CD4-positive, alpha-beta T cell treated with Interleukin-2 at 100 ng/mL for 4 hours (primary cell): ENCODE data around the gene MICU2.
"Not testable (repeated sequence)": the region's sequence is repeated elsewhere in the genome, so short reads cannot be mapped to it uniquely, and the experiment has no call there.

Experiments used
- DNase-seq: peaks from one replicate; pipeline ENCODE4 v3.0.0-alpha.2; 2020; ENCODE audit warnings: low spot score

The MICU2 gene

GRCh38 chr13:21594715-21595545 lies 9.0 kb downstream of the MICU2 start:
- DNase-seq, result no peak

GRCh38 chr13:21590665-21591456 lies 13.1 kb downstream of the MICU2 start:
- not testable (repeated sequence) for DNase-seq

- no peak for DNase-seq
Measured at GRCh38 chr13:21590231-21590630, 13.7 kb downstream of the MICU2 start.

- DNase-seq, result not testable (repeated sequence)
Measured at GRCh38 chr13:21589510-21589909, 14.5 kb downstream of the MICU2 start.

- DNase-seq, result not testable (repeated sequence)
Measured at GRCh38 chr13:21588411-21588810, 15.6 kb downstream of the MICU2 start.

GRCh38 chr13:21584973-21585592 lies 18.9 kb downstream of the MICU2 start:
- no peak for DNase-seq

GRCh38 chr13:21583478-21583877 lies 20.5 kb downstream of the MICU2 start:
- no peak for DNase-seq

GRCh38 chr13:21580736-21581135 lies 23.2 kb downstream of the MICU2 start:
- DNase-seq, result no peak

- DNase-seq, result peak; percentile 44
Measured at GRCh38 chr13:21579754-21580316, 24.1 kb downstream of the MICU2 start.

- no peak for DNase-seq
Measured at GRCh38 chr13:21578748-21579147, 25.2 kb downstream of the MICU2 start.

- DNase-seq, result no peak
Measured at GRCh38 chr13:21576426-21576825, 27.5 kb downstream of the MICU2 start.

GRCh38 chr13:21573920-21574712 lies 29.9 kb downstream of the MICU2 start:
- no peak for DNase-seq

- no peak for DNase-seq
Measured at GRCh38 chr13:21569686-21570085, 34.3 kb downstream of the MICU2 start.

- DNase-seq, result no peak
Measured at GRCh38 chr13:21568854-21569253, 35.1 kb downstream of the MICU2 start.

GRCh38 chr13:21567714-21568113 lies 36.3 kb downstream of the MICU2 start:
- no peak for DNase-seq

- DNase-seq, result peak; percentile 24
Measured at GRCh38 chr13:21557995-21558394, 46.0 kb downstream of the MICU2 start.

- DNase-seq, result no peak
Measured at GRCh38 chr13:21556051-21556450, 47.9 kb downstream of the MICU2 start.

GRCh38 chr13:21553261-21553660 lies 50.7 kb downstream of the MICU2 start:
- DNase-seq, result not testable (repeated sequence)

GRCh38 chr13:21550918-21551317 lies 53.1 kb downstream of the MICU2 start:
- DNase-seq, result no peak

- no peak for DNase-seq
Measured at GRCh38 chr13:21549633-21550032, 54.3 kb downstream of the MICU2 start.

GRCh38 chr13:21548577-21548976 lies 55.4 kb downstream of the MICU2 start:
- DNase-seq, result no peak

- DNase-seq, result no peak
Measured at GRCh38 chr13:21546372-21546771, 57.6 kb downstream of the MICU2 start.
